DMS114 treated with DMSO at 0.1 percent for 48 hours (cell line): ENCODE results near the gene KIF5B.

Source experiments
- DNase-seq: peaks from one replicate; lab custom pipeline; 2025; ENCODE audit not compliant: unreplicated experiment; lab: John Stamatoyannopoulos, UW

KIF5B gene

DNA sequence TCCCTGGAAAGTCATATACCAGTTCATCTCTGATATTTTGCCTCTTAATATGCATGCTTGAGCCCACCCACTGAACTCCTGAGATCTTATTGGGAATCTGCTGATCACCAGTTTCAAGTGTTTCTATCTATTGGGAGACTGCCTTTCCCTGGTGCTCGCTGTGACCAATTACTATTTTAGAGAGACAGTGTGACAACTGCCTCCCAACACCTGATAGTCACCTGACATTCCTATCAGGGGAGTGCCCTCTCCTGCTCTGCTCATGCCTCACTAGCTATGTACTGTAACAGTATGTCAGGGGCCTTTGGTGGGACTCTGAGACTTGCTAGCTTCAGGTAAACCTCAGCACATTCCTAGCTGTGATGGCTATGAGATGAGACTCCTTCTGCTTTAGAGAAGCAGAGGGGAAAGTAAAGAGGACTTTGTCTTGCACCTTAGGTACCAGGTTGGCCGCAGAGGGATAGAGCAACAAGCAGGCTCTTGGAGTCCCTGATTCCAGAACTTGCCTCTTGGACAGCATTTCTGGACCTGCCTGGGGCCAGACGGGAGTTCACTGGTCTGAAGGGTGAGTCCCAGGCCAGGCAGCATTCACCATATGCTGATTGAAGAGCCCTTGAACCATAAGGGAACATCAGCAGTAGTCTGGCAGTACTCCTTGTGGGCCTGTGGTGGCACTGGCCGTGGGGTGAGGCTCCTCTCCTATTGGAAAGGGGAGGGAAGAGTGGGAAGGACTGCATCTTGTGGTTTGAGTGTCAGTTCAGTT is 93.2 kb downstream of the KIF5B start:
- no peak for DNase-seq

DNA sequence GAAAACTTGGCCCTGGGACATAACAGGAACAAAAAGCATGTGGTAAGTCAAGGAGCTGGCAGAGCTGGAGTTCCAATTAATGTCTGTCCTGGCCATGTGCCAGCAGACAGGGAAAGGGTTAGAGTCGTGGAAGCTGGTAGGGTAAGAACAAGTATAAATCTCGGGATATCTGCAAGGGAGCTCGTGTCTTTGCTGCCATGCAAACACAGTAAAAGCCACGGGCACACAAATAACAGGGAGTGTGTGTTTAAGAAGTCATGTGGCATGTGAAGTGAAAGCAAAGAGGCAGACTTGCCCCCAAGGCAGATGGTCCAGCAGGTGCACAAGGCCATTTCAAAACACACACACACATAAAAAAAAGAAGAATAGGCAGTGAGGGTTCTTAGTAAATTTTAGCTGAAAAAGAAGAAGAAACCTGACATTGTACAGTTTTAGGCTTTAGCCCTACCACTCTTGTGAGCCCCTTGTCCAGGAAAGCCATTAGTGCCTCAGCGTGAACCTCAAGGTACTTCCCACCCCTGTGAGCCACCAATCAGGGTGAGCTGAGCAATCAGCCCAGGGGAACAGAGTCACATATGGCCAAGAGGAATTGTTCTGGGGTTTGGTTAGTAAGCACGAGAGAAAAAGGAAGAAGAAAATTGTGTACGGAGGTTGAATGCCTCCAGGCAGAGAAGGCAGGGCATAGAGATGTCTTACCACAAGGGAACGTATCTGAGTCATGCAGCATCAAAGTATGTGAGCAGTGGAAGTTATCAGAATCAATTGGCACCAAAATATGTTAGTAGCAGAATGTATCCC is 94.7 kb downstream of the KIF5B start:
- no peak for DNase-seq

DNA sequence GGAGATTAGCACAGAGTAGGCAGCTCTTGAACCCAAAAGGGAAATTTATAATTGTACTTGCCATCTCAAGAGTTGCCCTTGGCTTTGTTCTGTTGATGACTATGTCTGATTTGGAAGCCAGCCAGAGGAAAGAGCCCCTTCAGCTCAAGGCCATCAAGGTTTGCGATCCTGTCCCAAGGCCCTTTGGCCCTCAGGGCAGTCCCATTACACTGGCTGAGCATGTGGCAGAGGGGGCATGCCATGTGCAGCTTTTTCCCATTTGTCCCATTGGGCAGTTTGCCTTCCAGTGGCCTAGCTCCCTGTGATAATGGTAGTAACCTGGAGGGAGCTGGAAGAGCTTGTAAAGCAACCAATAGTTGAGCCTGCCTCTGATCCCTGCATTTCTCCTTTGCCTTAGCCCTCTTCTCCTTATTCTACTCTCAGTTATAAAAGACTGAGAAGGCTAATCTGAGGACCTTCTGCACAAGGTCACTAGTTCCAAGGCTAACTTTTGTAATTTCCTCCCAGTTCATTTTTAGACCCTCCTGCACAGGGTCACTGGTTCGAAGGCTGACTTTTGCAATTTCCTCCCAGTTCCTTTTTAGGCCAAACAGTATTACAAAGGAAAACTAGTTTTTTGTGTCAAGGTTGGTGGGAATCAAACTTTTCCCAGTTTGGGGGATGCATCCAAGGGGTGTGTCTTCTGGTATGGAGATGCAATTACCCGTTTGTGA is 96.6 kb downstream of the KIF5B start:
- no peak for DNase-seq
